Activated CD4-positive, alpha-beta T cell treated with anti-CD3 and anti-CD28 coated beads, Interleukin-2, amount 50 U/mL, for 4 hours (primary cell): Measurements from ENCODE around the gene MORN4.
"Not testable (repeated sequence)": the region's sequence is repeated elsewhere in the genome, so short reads cannot be mapped to it uniquely, and the experiment has no call there.

Experiments used
- DNase-seq, 2 experiments: peaks; one replicate each; pipeline ENCODE4 v3.0.0-alpha.2; 2020

Gene MORN4

DNA sequence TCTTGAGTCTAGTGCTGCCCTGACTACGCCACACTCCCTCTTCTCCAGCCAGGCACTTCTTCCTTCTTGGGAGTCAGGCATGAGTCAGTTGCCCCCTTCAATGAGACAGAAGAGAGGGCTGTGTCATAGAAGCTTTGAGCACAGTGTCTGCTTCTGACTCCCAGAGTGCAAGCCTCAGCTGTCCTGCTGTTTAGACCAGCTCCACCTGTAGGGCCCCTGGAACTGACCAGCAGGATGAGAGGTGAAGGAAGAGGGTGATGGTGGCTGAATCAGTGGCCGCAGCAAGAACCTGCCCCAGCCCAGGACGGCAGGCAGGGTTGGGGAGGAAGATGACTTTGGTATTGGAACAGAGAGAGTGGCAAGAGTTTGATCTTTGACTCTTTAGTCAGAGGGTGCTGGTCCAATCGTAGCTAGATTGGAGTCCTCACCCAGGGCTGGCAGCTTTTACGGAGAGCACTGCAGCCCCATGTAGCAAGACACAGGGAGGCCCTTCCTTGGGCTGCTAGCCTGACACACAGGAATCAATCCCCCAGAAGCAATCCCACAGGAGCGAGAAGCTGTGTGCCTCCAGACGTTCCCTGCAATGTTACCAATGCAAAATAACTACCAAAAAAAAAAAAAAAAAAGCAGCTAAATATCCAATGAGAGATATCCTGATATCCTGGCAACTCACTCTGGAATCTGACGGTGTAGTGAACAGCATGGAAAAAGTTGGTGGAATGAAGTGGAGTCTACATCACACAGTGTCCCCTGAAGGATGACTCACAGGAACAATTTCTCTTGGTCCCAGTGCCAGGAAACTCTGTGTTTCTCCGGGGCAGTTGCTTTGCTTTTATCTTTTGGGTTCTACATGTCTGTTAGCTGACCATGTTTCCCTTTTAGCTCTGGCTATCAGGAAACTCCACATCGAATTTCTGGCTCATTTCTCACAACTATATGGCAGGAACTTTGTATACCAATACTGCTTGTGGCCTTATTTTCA lies 36.9 kb downstream of the MORN4 start:
- DNase-seq = no peak

DNA sequence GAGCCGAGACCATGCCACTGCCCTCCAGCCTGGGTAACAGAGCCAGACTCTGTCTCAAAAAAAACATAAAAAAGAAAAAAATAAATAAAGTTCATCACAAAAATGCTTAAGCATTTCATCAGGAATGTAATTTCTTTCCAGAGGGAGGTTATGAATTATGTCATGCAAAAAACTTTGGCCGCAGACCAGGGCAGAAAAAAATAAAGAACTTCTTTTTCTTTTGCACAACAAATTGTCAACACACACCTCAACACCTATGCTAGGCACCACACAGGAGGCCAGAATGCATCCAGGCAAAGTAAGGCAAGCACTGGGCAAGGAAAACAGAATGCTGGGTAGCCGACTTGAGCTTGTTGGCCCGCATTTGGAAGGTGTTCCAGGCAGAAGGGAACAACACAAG lies 39.9 kb downstream of the MORN4 start:
- no peak for DNase-seq

DNA sequence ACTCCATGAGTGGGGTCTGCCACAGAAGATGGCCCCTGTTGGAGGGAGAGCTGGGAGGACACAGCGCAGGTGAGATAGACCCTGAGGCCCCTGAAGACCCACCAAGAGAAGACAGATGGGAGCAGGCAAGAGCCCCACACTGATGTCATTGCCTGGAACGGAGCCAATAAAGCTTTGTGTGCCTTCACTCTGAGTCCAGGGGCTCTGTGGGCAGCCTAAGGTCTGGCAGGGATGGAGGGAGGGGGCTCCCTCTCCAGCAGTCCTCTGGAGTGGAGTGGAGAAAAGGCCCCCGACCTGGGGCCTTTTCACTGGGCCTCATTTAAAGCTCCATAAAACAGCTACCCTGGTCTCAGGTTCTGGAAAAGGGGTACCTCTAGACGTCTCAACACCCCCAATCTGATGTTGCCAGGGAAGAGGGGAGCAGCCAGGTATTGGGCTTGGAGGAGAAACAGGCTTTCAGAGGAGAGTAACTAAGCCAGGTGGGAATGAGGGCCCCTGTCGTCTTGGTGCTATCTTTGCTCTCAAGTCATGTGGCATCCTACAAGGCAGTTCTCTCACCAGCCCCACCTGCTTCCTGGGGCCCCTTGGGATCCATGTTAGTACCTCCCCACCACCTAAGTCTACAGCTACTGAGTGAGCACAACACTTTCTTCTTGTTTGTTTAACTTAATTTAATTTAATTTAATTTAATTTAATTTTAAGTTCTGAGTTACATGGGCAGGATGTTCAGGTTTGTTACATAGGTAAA lies 42.4 kb downstream of the MORN4 start:
- DNase-seq = no peak

DNA sequence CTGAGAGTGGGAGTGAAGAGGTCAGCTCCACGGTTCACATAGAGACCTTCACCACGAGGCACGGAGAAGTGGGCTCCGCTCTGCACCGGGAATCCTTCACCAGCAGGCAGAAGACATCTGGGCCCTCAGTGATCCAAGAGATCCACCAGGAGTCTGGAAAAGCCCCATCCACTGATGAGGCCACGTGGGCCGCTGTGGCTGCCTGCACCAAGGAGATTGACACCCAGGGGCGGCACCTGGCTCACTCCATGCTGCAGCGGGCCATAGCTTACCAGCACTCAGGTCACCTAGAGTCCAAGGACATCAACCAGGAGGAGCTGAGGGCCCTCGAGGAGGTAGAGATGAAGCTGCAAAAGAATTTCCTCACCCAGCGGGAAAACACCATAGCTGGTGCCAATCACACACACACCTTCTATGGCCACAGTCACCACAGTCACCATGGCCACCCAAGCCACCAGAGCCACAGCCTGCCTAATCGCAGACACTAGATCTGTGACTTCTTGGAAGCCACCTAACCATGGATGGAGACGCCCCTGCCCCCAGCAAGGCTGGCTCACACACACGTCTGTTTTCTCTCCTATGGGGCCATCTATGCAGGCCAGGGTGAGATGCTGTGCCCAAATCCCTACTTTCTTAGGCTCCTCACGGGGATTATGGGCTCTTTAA lies 43.1 kb downstream of the MORN4 start:
- DNase-seq = no peak

GRCh38 chr10:97589479-97589878 lies 43.8 kb downstream of the MORN4 start, which contains the start of gene C10orf62:
TSS of gene C10orf62 (plus strand) at chr10:97589721. CDS start at chr10:97589898, 177 bp downstream.
- DNase-seq = no peak

DNA sequence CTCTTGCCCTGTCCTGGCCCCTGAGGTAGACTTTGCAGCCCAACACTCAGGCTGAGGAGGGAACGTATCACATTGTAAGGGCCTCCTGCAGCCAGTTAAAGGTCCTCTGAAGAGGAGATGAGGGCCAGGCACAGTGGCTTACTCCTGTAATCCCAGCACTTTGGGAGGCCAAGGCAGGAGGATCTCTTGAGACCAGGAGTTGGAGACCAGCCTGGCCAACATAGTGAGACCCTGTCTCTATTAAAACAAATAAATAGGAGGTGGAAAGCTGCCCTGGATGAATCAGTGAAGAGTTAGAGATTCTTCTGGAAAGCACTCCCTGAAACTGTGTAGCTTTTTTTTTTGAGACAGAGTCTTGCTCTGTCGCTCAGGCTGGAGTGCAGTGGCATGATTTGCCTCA lies 46.1 kb downstream of the MORN4 start:
- no peak for DNase-seq

- DNase-seq = no peak
These were observed 47.9 kb downstream of the MORN4 start for GRCh38 chr10:97585439-97585811.

DNA sequence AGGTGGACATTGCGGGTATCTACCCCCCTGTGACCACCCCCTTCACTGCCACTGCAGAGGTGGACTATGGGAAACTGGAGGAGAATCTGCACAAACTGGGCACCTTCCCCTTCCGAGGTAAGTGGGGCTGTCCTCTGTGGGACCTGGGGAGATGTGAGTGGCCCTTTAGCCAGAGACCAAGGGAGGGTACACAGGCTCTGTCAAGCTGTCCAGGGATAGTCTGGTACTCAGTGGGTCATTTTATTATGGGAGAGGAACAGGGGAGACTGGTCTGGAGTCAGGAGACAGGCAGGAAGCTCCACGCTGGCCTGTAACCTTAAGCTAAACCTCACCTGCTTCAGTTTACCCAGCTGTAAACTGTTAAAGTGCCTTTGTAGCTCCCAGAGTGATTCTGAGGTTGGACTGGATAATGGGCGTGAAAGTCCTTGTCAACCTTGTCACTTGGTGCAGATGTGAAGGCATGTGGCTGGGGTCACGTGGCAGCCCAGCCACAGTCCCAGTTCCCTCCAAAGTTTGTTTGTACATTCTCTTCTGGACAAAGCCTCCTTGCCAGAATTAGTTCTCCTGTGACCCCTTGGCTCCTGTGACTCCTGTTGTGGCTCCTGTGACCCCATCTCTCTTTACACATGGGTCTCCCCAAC lies 48.4 kb downstream of the MORN4 start:
- no peak for DNase-seq

DNA sequence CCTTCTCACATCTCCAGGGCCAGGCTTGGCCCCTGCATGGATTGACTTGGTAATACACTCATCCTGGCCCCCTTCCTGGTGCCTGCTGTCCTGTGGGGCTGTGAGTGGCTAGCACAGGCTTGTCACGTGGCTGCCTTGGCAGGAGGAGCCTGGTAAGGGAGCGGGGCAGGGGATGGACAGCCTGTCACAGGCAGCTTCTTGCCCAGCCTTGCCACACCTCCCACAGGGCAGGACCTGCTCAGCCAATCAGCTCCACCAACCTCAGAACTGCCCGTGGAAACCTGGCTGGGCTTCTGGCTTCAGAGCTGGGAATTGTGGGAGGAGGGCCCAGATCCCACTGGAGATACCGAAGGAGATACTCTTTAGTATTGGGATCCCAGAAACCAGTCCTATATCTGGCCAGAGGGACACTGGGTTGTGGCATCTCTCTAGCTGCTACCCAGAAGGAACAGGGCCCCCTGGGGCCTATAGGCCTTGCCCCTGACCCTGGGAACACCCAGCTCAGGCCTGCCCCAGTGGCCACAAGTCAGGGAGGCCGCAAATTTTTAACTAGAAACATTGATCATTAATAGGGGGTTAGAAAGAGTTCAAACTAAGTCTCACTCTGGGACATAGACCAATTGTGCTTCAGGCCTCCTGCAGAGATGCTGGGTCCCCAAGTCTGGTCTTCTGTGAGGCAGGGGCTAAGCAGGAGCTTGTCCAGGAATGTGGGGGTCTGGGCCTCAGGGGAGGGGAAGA lies 49.1 kb downstream of the MORN4 start, which contains the start of gene HOGA1:
TSS of gene HOGA1 (plus strand) at position 330 of the 738 bp plus-strand sequence. CDS start at position 645, 315 bp downstream.
- DNase-seq = no peak

DNA sequence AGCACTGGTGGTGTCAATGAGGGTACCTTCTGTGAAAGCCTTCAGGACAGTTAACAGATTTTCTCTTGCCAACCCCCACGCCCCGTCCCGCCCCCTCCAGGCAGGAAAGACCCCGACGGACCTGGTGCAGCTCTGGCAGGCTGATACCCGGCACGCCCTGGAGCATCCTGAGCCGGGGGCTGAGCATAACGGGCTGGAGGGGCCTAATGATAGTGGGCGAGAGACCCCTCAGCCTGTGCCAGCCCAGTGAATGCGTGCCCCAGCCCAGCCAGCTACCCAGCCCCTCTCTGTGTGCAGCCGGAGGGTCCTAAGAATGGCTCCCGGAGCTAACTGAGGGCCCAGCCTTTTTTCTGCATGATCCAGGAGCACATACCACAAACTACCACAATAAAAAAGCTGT lies 49.8 kb downstream of the MORN4 start:
- DNase-seq = no peak

- DNase-seq = no peak
These were observed 51.1 kb downstream of the MORN4 start for GRCh38 chr10:97582169-97582568.

DNA sequence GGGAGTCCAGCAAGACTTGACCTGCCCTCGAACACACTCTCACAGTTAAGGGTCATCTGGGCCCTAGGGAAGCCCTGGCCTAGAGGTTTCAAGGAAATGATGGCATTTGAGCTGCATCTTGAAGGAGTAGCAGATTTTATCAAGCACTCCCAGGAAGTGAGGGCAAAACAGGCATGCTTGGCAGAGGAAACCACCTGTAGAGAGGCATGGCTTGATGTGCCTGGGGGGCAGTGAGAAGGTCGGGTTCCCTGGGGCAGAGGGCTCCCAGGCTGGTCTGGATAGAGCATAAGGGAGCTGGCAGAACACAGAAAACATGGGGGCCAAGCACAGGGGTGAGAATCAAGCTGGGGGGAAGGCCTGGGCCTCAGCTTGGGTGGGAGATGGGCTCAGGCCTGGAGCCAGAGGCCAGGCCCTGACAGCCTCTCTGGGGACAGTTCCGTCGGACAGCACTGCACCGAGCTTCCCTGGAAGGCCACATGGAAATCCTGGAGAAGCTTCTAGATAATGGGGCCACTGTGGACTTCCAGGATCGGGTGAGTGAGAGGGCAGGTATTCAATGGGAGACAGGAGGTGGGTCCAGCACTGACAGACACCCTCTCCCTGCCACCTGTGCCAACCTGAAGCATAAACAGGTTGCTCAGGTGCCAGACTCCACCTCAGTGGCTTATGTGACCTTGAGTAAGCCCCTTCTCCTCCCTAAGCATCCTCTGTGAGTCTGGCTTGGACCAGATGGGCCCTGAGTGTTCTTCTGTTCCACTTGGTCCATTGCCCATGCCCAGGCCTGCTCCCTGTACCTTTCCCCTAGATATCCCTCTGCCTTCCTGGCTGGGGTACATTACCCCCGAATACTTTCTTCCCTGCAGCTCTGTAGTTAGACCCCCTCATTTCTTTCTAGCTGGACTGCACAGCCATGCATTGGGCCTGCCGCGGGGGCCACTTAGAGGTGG lies 52.6 kb downstream of the MORN4 start:
- DNase-seq = no peak

DNA sequence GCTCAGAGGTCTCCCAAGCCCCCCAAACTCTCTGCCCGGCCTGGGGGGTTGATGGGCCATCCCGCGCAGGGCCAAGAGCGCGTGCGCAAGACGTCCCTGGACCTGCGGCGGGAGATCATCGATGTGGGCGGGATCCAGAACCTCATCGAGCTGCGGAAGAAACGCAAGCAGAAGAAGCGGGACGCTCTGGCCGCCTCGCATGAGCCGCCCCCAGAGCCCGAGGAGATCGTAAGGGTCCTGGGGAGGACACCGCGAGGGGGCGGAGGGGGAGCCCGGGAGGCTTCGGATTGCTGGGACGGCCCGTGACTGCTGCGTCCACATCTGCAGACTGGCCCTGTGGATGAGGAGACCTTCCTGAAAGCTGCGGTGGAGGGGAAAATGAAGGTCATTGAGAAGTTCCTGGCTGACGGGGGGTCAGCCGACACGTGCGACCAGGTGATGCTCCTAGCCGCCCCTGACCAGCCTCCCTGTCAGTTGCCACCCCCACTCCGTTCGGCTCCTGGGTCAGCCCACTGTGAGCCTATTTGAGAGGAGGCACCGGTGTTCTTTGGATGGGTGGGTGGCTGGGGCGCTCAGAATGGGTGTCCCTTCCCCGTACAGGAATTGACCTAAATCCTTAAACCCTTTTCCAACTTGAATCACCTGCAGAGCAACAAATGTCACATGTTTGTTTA lies 55.0 kb downstream of the MORN4 start:
- DNase-seq = no peak

GRCh38 chr10:97577701-97578100 lies 55.6 kb downstream of the MORN4 start:
- no peak for DNase-seq

- DNase-seq = not testable (repeated sequence)
These were observed 56.8 kb downstream of the MORN4 start for GRCh38 chr10:97576487-97576886.

DNA sequence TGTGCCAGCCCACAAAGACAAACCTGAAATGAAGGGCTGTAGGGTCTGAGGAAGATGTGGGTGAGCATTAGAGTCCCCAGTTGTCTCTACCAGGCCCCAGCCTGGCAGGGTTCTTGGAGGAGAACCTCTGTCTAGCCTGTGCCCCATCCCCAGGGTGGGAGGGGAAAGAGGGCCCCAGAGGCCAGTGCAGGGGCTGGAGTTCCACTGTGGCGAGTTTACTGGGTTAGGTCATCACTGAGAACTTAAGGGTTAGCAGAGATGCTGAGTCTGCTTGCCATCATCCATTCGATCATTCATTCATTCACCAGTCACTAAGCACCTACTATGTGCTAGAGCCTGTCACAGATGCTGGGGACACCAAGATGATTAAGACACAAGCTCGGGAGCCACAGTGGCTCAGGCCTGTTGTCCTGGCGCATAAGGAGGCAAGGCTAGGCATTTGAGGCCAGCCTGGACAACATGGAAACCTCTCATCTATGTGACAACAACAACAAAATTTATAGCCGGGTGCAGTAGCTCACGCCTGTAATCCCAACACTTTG lies 58.1 kb downstream of the MORN4 start:
- DNase-seq = no peak

GRCh38 chr10:97574374-97575126 lies 58.8 kb downstream of the MORN4 start:
- no peak for DNase-seq

- no peak for DNase-seq
These were observed 59.6 kb downstream of the MORN4 start for GRCh38 chr10:97573672-97574071.

GRCh38 chr10:97573021-97573420 lies 60.3 kb downstream of the MORN4 start:
- DNase-seq = no peak
